Left lung (tissue), 10 donors: Measurements from ENCODE around the gene GNPTG. TPM values are rescaled to one million over a fixed set of nuclear protein-coding genes. Genes with fewer than 3 reads are reported as not detected.

Experiments used
- ATAC-seq: fragments of 200-7000 bp; cut with Tn5 transposase; one replicate; pipeline ENCODE4 v1.9.1; 2020; ENCODE audit warnings: moderate library complexity
- DNase-seq, 4 donors: peaks; one replicate each; pipeline ENCODE4 v3.0.0-alpha.2; 2013 to 2020
- H3K27ac ChIP-seq, 2 donors: fragments of 200-600 bp; sonication (generic) in 1 of 2; one replicate each; pipeline versions ENCODE4 v1.5.0 to v1.8.0; 2020 to 2021
- H3K27me3 ChIP-seq, 2 donors: fragments of 200-600 bp; sonication (generic) in 1 of 2; one replicate each; pipeline versions ENCODE4 v1.5.0 to v1.8.0; 2020 to 2021
- H3K36me3 ChIP-seq, 2 donors: fragments of 200-600 bp; sonication (generic) in 1 of 2; one replicate each; pipeline versions ENCODE4 v1.5.0 to v1.8.0; 2020 to 2021
- H3K4me1 ChIP-seq, 2 donors: fragments of 200-600 bp; one replicate each; pipeline ENCODE4 v1.8.0; 2021
- H3K4me3 ChIP-seq, 2 donors: fragments of 200-600 bp; sonication (generic) in 1 of 2; one replicate each; pipeline versions ENCODE4 v1.5.0 to v1.8.0; 2020 to 2021; ENCODE audit warnings: mild to moderate bottlenecking in 1 of 2
- H3K9me3 ChIP-seq, 2 donors: fragments of 200-600 bp; sonication (generic) in 1 of 2; one replicate each; pipeline versions ENCODE4 v1.5.0 to v1.8.0; 2020 to 2021
- CTCF ChIP-seq, 2 donors: fragments of 200-600 bp; sonication (generic) in 1 of 2; IDR thresholded peaks; one replicate each; pipeline versions ENCODE4 v1.5.0 to v1.8.0; 2021; ENCODE audit warnings: antibody characterized with exemption in 2 of 2
- intact Hi-C, 2 donors: fragments of 100-400 bp; cut with DNase I; formaldehyde crosslinking; loops; one replicate each; pipeline versions ENCODE4 v1.11.2 to v1.14.2; 2022
- polyA plus RNA-seq, 6 donors: library from polyadenylated mRNA; unstranded; fragments of 120-200 nt; gene quantifications; one replicate each; pipeline ENCODE4 v1.2.1, GENCODE V29; 2013; ENCODE audit not compliant: insufficient read length in 6 of 6
- total RNA-seq, 2 donors: library from RNA; stranded (reverse); fragmentation: NEBNext Ultra II Directional; extraction: Animal tissue kit (Norgen Biotek cat#: 25700); gene quantifications; one replicate each; pipeline ENCODE4 v1.2.1, GENCODE V29; 2021
- donor health status: DM: no; HTN: yes; CAD: no.
- donor health status: DM: no; HTN: no; CAD: no.

The GNPTG gene
- total and polyA plus RNA-seq, 8 donors: 32.0 to 97.4 (median 49.4) TPM

DNA sequence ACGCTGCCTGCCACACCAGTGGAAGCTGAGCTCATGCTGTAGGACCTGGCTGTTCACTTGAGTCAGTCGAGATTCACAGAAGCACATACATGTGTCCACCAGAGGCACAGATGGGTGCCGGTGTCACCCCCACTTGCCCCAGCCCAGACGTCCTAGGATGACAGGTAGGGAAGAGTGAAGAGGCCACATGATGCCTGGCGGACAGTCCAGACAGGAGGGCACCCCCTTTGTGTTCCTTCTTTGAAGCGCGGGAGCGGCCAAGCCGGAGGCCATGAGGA, 33.5 kb upstream of the GNPTG start:
- no peaks in the 10 kb centered on the region for H3K9me3 ChIP-seq
- peaks cover 0 to 100% of the 10 kb centered on the region in 2 donors for H3K36me3 ChIP-seq
- intact Hi-C loops: no loop called here
- H3K4me1 ChIP-seq: peaks cover 0 to 6% of the 10 kb centered on the region in 2 donors
- no peak for TF ChIP-seq CTCF (IDR thresholded peaks at IDR 0.05)
- H3K4me3 ChIP-seq: no peak overlapping the region
- H3K27ac ChIP-seq: no peak overlapping the region
- H3K27me3 ChIP-seq: no peaks in the 10 kb centered on the region
- ATAC-seq: no peak
- DNase-seq: no peak

- no peak for TF ChIP-seq CTCF (IDR thresholded peaks at IDR 0.05)
- H3K4me1 ChIP-seq: no peaks in the 10 kb centered on the region
- peaks cover 0 to 100% of the 10 kb centered on the region in 2 donors for H3K36me3 ChIP-seq
- DNase-seq (no peak), ATAC-seq (no peak)
- no peaks in the 10 kb centered on the region for H3K27me3 ChIP-seq
- H3K4me3 ChIP-seq: no peak overlapping the region
- intact Hi-C loops: no loop called here
- no peaks in the 10 kb centered on the region for H3K9me3 ChIP-seq
- H3K27ac ChIP-seq: no peak overlapping the region
Observed at GRCh38 chr16:1319041-1319440, 32.7 kb upstream of the GNPTG start.

DNA sequence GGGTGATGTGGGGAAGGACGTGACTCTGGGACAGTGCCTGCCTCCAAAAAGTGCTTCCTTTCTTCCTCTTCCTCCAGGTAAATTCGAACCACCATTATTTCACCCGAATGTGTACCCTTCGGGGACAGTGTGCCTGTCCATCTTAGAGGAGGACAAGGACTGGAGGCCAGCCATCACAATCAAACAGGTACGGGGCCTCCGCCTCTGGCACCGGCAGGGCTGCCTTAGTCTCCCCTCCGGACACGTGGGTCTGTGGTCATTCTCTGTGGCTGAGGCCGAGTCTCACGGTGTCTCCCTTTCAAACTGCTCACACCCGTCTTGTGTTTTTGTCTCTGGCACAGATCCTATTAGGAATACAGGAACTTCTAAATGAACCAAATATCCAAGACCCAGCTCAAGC, 31.6 kb upstream of the GNPTG start:
- Histone ChIP-seq H3K27me3 (no peaks in the 10 kb centered on the region), H3K36me3 (peaks cover 0 to 100% of the 10 kb centered on the region in 2 donors), H3K27ac (no peak overlapping the region), H3K4me3 (no peak overlapping the region), H3K4me1 (no peaks in the 10 kb centered on the region), H3K9me3 (no peaks in the 10 kb centered on the region)
- TF ChIP-seq CTCF (IDR thresholded peaks at IDR 0.05): no peak
- DNase-seq: no peak
- intact Hi-C loops: no loop called here
- no peak for ATAC-seq

DNA sequence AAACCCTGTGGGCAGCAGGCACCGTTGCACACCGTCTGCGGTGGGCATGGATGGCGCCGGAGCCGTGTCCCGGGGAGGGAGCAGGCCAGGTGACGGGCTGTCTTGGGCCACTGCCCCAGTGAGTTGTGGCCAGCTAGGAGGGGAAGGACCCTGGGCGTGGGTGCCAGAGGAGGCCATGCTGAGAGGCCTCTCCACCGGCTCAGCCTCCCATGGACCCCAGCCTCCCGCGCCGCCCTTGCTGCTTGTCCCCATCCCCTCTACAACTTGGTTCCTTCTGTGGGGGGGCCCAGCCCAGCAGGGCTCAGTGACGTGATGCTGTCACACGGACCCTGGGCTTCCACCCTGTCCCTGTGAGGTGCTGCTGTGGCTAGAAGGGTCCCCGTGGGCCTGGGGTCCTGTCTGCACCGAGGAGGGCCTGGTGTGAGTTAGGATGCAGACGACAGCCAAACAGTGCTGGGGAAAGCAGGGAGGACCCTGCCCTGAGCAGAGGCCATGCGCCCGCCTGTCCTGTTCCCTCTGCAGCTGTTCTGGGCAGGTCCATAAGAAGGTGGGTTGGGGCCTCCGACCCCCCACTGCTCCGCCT, 31.0 kb upstream of the GNPTG start:
- no peak for DNase-seq
- Histone ChIP-seq H3K27ac (no peak overlapping the region), H3K4me1 (no peaks in the 10 kb centered on the region), H3K9me3 (no peaks in the 10 kb centered on the region), H3K36me3 (peaks cover 0 to 100% of the 10 kb centered on the region in 2 donors), H3K27me3 (no peaks in the 10 kb centered on the region), H3K4me3 (no peak overlapping the region)
- no peak for ATAC-seq
- intact Hi-C loops: no loop called here
- TF ChIP-seq CTCF (IDR thresholded peaks at IDR 0.05): no peak

GRCh38 chr16:1322407-1322806, 29.3 kb upstream of the GNPTG start:
- H3K4me3 ChIP-seq: no peak overlapping the region
- intact Hi-C loops: no loop called here
- DNase-seq: no peak
- ATAC-seq: no peak
- no peak for TF ChIP-seq CTCF (IDR thresholded peaks at IDR 0.05)
- no peak overlapping the region for H3K27ac ChIP-seq
- H3K9me3 ChIP-seq: no peaks in the 10 kb centered on the region
- peaks cover 0 to 100% of the 10 kb centered on the region in 2 donors for H3K36me3 ChIP-seq
- H3K4me1 ChIP-seq: no peaks in the 10 kb centered on the region
- no peaks in the 10 kb centered on the region for H3K27me3 ChIP-seq
